Adrenal gland (tissue), 12 donors: ENCODE results near the gene RBPJ. TPM values are rescaled to one million over a fixed set of nuclear protein-coding genes. Genes with fewer than 3 reads are reported as not detected.

Experiments
- DNase-seq, 7 donors: peaks; one replicate each; pipeline ENCODE4 v3.0.0-alpha.2; 2019 to 2020
- H3K27ac ChIP-seq, 5 donors: fragments of 200-600 bp; sonication (generic) in 4 of 5; 1 replicate in 3 of 5; 2 replicates in 2 of 5; pipeline versions ENCODE4 v1.5.1 to v1.8.0; 2016 to 2020; ENCODE audit warnings: mild to moderate bottlenecking in 1 of 5
- H3K27me3 ChIP-seq: fragments of 200-600 bp; 2 replicates; pipeline ENCODE4 v1.8.0; 2021
- H3K36me3 ChIP-seq, 2 donors: fragments of 200-600 bp; replicated peaks in 1 of 2; 1 replicate in 1 of 2; 2 replicates in 1 of 2; pipeline versions ENCODE4 v1.5.1 to v1.8.0; 2018 to 2022
- H3K4me1 ChIP-seq, 2 donors: fragments of 200-600 bp; replicated peaks in 1 of 2; 1 replicate in 1 of 2; 2 replicates in 1 of 2; pipeline versions ENCODE4 v1.5.1 to v1.8.0; 2018 to 2021
- H3K4me3 ChIP-seq, 4 donors: fragments of 200-600 bp; sonication (generic) in 3 of 4; one replicate each; pipeline ENCODE4 v1.5.1; 2016 to 2018
- H3K9me3 ChIP-seq, 3 donors: fragments of 200-600 bp; sonication (generic) in 1 of 3; replicated peaks in 1 of 3; 1 replicate in 2 of 3; 2 replicates in 1 of 3; pipeline versions ENCODE4 v1.5.1 to v1.8.0; 2016 to 2021
- CTCF ChIP-seq, 6 experiments: fragments of 450-650 bp in 4 of 6; fragments of 200-600 bp in 2 of 6; sonication (generic) in 1 of 6; IDR thresholded peaks; 1 replicate in 5 of 6; 2 replicates in 1 of 6; pipeline versions ENCODE4 v1.5.1 to v1.8.0; 2016 to 2021; ENCODE audit warnings: antibody characterized with exemption in 6 of 6, mild to moderate bottlenecking in 2 of 6, moderate library complexity in 1 of 6
- POLR2A ChIP-seq, 2 donors: fragments of 450-650 bp; IDR thresholded peaks; one replicate each; pipeline ENCODE4 v1.6.1; 2017; ENCODE audit warnings: antibody characterized with exemption in 2 of 2, mild to moderate bottlenecking in 2 of 2, moderate library complexity in 1 of 2
- WGBS, 4 donors: extraction: QIAGEN DNeasy Blood & Tissue Kit in 2 of 4; methylation state at CpG; one replicate each; pipeline versions ENCODE4 v1.1.5 to v1.1.7; 2013 to 2017; 5-methylcytosine and 5-hydroxymethylcytosine counted together
- intact Hi-C, 2 donors: fragments of 100-400 bp; cut with DNase I; formaldehyde crosslinking; loops; one replicate each; pipeline versions ENCODE4 v1.14.1 to v1.15.0; 2022 to 2023
- polyA plus RNA-seq, 3 donors: library from polyadenylated mRNA; stranded (reverse); fragments of 200-250 nt in 2 of 3; fragments of 350-450 nt in 1 of 3; fragmentation: Illumina TruSeq in 1 of 3; extraction: RNeasy Lipid Tissue Mini Kit (QIAGEN cat#74804) in 1 of 3; gene quantifications; one replicate each; pipeline ENCODE4 v1.2.3, GENCODE V29; 2013 to 2014
- total RNA-seq, 9 donors: library from RNA; depleted of rRNA in 4 of 9; stranded (reverse); fragments of >200 nt in 4 of 9; fragments of 120-200 nt in 1 of 9; fragmentation: NEBNext Ultra II Directional in 1 of 9; extraction: Animal tissue kit (Norgen Biotek cat#: 25700) in 1 of 9; gene quantifications; one replicate each; pipeline versions ENCODE4 v1.1.0 to v1.2.4, GENCODE V29; 2013 to 2023
- donor health status: healthy with polysubstance abuse.
- donor health status: Bipolar disorder and iron deficiency.
- donor health status: DM: yes; HTN: yes; CAD: no.
- donor health status: DM: no; HTN: no; CAD: no.
- donor health status: DM: no; HTN: no; CAD: no.
- donor health status: DM: yes; HTN: yes; CAD: no.

The RBPJ gene
- total and polyA plus RNA-seq, 12 donors: 23.4 to 76.1 (median 51.8) TPM

- H3K4me3 ChIP-seq: no peak overlapping the region
- intact Hi-C loops: loop anchor here in 1 of 2 donors (10.0 kb wide), 1 partner anchor 233 kb away; no protein-coding TSS in a partner anchor
- no peaks in the 10 kb centered on the region for H3K27me3 ChIP-seq
- peaks cover 7 to 12% of the 10 kb centered on the region in 2 donors for H3K4me1 ChIP-seq
- no peak for DNase-seq
- no peaks in the 10 kb centered on the region for H3K36me3 ChIP-seq
- TF ChIP-seq CTCF (IDR thresholded peaks at IDR 0.05): no peak
- TF ChIP-seq POLR2A (IDR thresholded peaks at IDR 0.05): no peak
- no peaks in the 10 kb centered on the region for H3K9me3 ChIP-seq
- no peak overlapping the region for H3K27ac ChIP-seq
- WGBS, 4 donors: 81 to 93% (median 87%) methylated on average over 2 of the region's 2 CpGs
Measured at GRCh38 chr4:26317766-26318165, 3.0 kb upstream of the RBPJ start.

GRCh38 chr4:26319467-26319948 lies 1.3 kb upstream of the RBPJ start:
- H3K4me1 ChIP-seq: peaks cover 7 to 29% of the 10 kb centered on the region in 2 donors
- no peaks in the 10 kb centered on the region for H3K36me3 ChIP-seq
- intact Hi-C loops: loop anchor here in 1 of 2 donors (10.0 kb wide), 1 partner anchor 235 kb away; no protein-coding TSS in a partner anchor
- no peaks in the 10 kb centered on the region for H3K27me3 ChIP-seq
- no peaks in the 10 kb centered on the region for H3K9me3 ChIP-seq
- 0 to 1% (median 0%) methylated on average over 20 to 43 of the region's 43 CpGs for WGBS, 4 donors
- DNase-seq: peak; percentile 99 to 100 (median 99)
- TF ChIP-seq CTCF (IDR thresholded peaks at IDR 0.05): peak in 1 of 6 experiments; percentile 21
- peak; percentile 50 to 68 for TF ChIP-seq POLR2A (IDR thresholded peaks at IDR 0.05)
- peak overlapping the region; percentile 65 to 96 (median 94) for H3K27ac ChIP-seq
- peak overlapping the region; percentile 32 to 84 (median 81) for H3K4me3 ChIP-seq

- no peak for DNase-seq
Measured at GRCh38 chr4:26319949-26320537, 771 bp upstream of the RBPJ start.

More at GRCh38 chr4:26319949-26320537, 771 bp upstream of the RBPJ start:
- Histone ChIP-seq H3K27ac (peak overlapping the region; percentile 65 to 96 (median 91)), H3K4me3 (peak overlapping the region; percentile 32 to 84 (median 81)), H3K4me1 (peaks cover 7 to 33% of the 10 kb centered on the region in 2 donors), H3K27me3 (no peaks in the 10 kb centered on the region), H3K9me3 (no peaks in the 10 kb centered on the region), H3K36me3 (no peaks in the 10 kb centered on the region)
- TF ChIP-seq POLR2A (IDR thresholded peaks at IDR 0.05): no peak
- TF ChIP-seq CTCF (IDR thresholded peaks at IDR 0.05): no peak
- intact Hi-C loops: loop anchor here in 1 of 2 donors (10.0 kb wide), 1 partner anchor 235 kb away; no protein-coding TSS in a partner anchor
- 0 to 2% (median 0%) methylated on average over 18 to 33 of the region's 33 CpGs for WGBS, 4 donors
